ENCODE results near the gene IKBIP.

DNA sequence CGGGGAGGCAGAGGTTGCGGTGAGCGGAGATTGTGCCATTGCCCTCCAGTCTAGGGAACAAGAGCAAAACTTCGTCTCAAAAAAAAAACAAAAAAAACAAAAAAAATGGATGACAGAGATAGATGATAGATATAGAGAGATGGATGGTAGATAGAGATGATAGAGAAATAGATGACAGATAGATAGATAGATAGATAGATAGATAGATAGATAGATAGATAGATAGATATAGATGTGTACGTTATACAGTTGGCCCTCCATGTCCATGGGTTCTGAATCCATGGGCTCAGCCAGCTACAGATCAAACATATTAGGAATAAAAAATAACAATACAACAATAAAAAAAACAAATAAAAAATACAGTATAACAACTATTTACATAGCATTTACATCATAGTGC is 63.9 kb downstream of the IKBIP start:
- TF ChIP-seq, protein P1, sequence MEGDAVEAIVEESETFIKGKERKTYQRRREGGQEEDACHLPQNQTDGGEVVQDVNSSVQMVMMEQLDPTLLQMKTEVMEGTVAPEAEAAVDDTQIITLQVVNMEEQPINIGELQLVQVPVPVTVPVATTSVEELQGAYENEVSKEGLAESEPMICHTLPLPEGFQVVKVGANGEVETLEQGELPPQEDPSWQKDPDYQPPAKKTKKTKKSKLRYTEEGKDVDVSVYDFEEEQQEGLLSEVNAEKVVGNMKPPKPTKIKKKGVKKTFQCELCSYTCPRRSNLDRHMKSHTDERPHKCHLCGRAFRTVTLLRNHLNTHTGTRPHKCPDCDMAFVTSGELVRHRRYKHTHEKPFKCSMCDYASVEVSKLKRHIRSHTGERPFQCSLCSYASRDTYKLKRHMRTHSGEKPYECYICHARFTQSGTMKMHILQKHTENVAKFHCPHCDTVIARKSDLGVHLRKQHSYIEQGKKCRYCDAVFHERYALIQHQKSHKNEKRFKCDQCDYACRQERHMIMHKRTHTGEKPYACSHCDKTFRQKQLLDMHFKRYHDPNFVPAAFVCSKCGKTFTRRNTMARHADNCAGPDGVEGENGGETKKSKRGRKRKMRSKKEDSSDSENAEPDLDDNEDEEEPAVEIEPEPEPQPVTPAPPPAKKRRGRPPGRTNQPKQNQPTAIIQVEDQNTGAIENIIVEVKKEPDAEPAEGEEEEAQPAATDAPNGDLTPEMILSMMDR (IDR thresholded peaks at IDR 0.05), result no peak
- no peak for TF ChIP-seq EP300 (IDR thresholded peaks at IDR 0.05)
- no peak for TF ChIP-seq POLR2A (IDR thresholded peaks at IDR 0.05)
- TF ChIP-seq POLR2AphosphoS5 (IDR thresholded peaks at IDR 0.05), result no peak

Measured in sigmoid colon (tissue), 4 donors.